NCI-H146 (cell line): ENCODE measurements around the gene VIPR2.

ENCODE experiments used
- DNase-seq: peaks from one replicate; lab custom pipeline; 2025; lab: John Stamatoyannopoulos, UW

VIPR2 gene

DNA sequence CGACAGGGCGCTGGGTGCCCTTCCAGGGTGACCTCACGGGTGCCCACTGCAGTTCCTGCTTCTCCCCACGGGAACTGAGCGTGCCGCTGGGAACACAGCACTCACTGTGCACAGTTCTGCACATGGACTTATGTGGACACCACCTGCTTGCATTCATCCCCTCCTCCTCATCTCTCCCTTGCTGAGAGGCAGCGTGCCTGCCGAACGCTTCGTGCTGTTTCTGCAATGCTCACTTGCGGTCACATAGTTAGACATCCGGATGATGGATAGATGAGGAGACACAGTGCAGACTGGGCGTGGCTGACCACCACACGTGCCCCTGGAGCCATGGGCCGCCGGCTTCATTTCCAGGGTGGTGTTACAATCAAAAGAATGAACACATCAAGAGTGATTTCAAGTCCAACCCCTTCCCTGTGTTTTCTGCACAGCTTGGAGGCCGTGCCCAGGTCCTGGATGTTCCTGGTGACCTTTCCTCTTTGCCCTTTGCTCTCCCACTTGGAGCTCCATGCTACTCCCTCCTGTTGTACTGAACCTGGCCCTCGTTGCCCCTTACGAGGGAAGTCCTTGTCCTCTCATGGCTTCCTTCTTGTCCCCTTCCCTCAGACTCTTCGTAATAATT, 119.4 kb downstream of the VIPR2 start:
- no peak for DNase-seq

DNA sequence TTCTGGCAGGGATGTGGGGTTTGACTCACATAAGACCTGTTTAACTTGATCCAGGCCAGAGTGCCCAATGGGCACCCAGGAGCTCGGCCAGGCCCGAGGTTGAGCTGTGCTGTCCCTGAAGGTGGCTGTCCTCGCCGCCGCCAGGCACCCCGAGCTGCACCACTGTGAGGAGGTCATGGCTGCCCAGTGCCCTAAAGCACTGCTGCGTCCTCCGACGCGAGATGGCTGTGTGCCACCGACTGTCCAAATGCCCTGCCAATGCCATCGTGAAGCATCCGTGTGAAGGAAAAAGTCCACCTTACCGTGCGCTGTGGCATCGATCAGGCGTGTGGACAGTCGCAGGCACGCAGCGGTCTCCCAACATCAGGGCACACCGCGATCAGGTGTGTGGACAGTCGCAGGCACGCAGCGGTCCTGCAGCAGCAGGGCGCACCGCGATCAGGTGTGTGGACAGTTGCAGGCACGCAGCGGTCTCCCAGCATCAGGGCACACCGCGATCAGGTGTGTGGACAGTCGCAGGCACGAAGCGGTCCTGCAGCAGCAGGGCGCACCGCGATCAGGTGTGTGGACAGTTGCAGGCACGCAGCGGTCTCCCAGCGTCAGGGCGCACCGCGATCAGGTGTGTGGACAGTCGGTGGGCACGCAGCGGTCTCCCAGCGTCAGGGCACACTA, 120.3 kb downstream of the VIPR2 start:
- DNase-seq = no peak

DNA sequence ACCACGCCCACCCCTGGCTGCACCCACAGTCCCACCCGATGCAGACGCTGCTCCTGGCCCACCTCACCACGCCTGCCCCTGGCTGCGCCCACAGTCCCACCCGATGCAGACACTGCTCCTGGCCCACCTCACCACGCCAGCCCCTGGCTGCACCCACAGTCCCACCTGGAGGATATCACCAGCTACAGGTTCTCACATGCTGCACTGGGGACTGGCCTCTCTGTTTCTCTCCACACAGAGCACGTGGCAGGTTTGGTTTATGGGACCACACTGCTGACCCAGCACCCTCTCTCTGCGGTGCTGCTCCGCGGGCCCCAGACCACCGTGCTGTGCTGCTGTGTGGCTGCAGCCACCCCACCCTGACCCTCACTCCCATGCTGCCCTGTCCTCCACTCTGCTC, 120.9 kb downstream of the VIPR2 start:
- DNase-seq = no peak

DNA sequence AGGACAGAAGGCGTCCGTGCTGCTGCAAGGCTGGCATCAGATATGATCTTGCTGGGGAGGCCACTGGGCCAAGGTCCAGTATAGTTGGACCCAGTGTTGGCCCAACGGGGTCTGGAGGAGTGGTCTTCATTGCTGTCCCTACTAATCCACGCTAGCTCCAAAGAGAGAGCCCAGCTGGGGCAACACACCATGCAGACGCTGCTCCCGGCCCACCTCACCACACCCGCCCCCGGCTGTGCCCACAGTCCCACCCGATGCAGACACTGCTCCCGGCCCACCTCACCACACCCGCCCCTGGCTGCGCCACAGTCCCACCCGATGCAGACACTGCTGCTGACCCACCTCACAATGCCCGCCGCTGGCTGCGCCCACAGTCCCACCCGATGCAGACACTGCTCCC, 121.5 kb downstream of the VIPR2 start:
- DNase-seq = no peak

- DNase-seq = no peak
Measured at GRCh38 chr7:159022238-159022993, 122.3 kb downstream of the VIPR2 start.

- no peak for DNase-seq
Measured at GRCh38 chr7:159020987-159021386, 123.7 kb downstream of the VIPR2 start.

DNA sequence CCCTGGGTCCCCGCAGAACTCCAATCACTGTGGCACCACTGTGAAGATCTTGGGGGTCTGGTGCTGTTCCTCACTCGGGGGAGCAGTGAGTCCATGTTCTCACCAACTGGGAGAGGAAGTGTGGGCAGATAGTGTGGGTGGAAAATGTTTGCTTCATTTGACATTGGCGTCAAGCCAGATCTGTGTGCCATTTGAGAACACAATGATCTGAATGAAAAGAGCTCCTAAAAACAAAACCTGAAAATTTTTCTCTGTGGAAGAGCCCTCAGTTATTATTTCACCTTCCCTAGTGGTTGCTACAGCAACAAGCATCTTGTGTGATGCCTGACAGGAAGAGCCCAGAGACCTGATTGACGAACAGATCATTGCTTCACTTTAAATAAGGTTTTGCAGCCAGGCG, 125.6 kb downstream of the VIPR2 start:
- no peak for DNase-seq

GRCh38 chr7:159017741-159018140, 126.9 kb downstream of the VIPR2 start:
- no peak for DNase-seq

DNA sequence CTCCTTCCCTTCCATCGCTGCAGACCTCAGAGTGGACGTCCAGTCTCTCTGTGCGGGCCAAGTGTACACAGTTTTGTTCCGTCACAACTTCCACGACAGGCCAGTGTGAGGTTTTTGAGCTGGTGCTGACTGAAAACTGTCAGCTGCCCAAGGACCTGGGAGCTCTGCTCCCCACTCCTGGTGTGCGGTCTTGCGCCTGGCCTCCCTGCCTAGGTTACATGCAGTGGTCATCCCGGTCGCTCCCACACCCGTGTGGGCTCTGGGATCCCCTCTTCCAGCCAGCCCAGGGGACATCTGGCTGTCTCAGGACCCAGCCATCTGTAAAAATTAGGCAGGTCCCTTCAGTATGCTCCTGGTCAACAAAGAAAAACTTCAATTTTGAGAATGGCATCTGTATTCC, 127.5 kb downstream of the VIPR2 start:
- DNase-seq = no peak

DNA sequence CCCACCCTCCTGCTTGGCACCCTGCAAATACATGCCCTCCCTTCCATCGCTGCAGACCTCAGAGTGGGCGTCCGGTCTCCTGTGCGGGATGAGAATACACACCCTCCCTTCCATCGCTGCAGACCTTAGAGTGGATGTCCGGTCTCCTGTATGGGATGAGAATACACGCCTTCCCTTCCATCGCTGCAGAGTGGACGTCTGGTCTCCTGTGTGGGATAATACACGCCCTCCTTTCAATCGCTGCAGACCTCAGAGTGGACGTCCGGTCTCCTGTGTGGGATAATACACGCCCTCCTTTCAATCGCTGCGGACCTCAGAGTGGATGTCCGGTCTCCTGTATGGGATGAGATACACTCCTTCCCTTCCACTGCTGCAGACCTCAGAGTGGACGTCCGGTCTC, 128.1 kb downstream of the VIPR2 start:
- DNase-seq = no peak

GRCh38 chr7:159015454-159016410, 128.9 kb downstream of the VIPR2 start:
- no peak for DNase-seq

GRCh38 chr7:159015081-159015453, 129.6 kb downstream of the VIPR2 start:
- DNase-seq = no peak

GRCh38 chr7:159014297-159015062, 130.2 kb downstream of the VIPR2 start:
- no peak for DNase-seq

DNA sequence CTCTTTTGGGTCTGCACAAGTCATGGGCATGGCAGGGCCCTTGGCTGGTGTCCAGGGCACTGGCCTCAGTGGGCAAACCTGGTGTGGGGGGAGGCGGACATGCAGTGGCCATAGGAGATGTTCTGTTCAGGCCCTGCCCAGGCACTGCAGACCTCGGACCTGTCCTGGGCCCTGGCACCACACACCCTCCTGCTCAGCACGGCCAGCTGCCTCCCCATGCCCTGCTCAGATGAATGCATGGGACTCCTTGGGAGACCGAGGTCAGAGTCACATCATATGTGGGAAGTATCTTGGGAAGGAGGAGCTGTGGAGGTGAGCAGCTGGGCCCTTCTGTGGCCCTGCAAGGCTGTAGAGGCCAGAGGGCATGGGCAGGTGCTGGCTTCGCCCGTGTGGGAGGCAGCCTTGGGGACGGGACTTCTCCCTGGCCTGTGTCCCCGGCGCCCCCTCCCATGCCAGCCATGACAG, 130.8 kb downstream of the VIPR2 start:
- no peak for DNase-seq

GRCh38 chr7:159013181-159013690, 131.4 kb downstream of the VIPR2 start:
- DNase-seq = no peak

- no peak for DNase-seq
Measured at GRCh38 chr7:159012353-159013069, 132.2 kb downstream of the VIPR2 start.

DNA sequence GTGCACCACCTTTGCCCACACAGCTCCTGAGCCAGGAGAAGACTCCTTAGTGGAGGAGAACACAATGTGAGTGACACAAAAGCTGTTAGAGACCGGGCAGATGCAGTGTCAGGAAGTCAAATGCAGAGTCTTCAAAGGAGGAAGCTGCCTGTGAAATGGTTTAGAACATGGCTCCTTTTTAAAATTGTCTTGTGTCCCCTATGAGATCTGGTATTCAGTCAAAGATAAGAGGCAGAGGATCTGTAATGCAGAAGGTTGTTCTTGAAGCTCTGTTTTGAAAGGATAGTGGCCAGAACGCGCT, 133.0 kb downstream of the VIPR2 start:
- no peak for DNase-seq

GRCh38 chr7:159010937-159011721, 133.5 kb downstream of the VIPR2 start:
- no peak for DNase-seq

DNA sequence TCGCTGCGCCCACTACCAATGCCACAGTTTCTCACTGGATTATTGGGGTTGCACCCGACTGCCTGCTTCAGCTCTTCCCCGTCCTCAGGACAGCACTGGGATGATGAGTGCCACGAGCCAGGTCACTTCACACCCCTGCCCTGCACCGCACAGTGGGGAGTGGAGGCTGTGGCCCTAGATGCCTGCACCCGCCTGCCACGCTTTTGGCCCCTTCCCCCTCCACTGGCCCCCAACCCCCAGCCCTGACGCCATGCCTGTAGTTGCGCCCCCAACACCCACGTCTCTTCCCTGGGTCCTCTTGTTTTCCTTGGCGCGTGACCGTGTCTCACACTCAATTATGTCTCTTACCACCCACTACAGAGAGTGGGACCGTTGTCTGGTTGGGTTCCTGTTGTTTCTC, 134.3 kb downstream of the VIPR2 start:
- no peak for DNase-seq

DNA sequence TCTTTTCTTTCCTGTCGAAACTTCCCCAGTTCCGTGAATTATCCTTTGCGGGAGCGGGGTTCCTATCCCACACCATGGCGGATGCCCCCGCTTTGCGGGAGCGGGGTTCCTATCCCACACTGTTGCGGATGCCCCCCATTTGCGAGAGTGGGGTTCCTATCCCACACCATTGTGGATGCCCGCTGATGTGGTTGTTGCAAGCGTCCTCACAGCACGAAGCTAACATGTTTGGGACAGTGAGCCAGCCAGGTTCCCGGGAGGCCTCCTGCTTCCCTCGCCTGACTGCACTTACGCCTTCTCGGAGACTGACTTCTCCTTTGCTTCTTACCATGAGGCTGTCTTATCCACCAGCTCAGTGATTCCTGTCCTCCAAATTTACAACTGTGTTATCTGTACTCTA, 134.7 kb downstream of the VIPR2 start:
- no peak for DNase-seq
